Measurements from ENCODE around the gene RGMA.

DNA sequence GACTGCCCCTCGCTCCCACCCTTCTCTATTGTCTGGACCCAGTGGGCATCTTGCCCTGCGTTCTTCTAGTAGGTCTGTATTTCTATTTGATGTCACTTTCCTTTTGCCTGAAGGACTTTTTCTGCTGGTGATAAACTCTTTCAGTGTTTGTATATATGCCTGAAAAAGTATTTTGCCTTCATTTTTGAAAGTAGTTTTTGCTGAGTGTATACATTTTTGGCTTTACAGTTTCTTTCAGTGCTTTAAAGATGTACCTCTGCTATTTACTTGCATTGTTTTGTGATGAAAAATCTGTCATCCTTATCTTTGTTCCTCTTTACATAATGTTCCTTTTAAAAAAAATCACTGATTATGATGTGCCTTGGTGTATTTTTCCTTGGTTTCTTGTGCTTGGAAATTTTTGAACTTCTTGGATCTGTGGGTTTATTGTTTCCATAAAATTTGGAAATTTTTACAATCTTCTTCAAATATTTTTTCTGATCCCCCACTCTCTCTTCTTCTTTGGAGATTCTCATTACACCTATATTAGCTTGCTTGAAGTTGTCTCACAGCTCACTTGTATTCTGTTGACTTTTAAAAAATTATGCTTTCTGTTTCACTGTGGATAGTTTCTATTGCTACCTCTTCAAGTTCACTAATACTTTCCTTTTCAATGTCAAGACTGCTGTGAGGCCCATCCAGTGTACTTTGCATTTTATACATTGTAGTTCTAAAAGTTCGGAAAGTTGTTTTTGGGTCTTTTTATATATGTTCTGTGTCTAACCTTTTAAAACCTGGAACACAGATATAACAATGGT is 67.8 kb downstream of the RGMA start:
- TF ChIP-seq EZH2phosphoT487 (IDR thresholded peaks at IDR 0.05; ENCODE audit: borderline replicate concordance, low read depth, low read length): no peak
- TF ChIP-seq, protein P1, sequence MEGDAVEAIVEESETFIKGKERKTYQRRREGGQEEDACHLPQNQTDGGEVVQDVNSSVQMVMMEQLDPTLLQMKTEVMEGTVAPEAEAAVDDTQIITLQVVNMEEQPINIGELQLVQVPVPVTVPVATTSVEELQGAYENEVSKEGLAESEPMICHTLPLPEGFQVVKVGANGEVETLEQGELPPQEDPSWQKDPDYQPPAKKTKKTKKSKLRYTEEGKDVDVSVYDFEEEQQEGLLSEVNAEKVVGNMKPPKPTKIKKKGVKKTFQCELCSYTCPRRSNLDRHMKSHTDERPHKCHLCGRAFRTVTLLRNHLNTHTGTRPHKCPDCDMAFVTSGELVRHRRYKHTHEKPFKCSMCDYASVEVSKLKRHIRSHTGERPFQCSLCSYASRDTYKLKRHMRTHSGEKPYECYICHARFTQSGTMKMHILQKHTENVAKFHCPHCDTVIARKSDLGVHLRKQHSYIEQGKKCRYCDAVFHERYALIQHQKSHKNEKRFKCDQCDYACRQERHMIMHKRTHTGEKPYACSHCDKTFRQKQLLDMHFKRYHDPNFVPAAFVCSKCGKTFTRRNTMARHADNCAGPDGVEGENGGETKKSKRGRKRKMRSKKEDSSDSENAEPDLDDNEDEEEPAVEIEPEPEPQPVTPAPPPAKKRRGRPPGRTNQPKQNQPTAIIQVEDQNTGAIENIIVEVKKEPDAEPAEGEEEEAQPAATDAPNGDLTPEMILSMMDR (conservative IDR thresholded peaks at IDR 0.05; ENCODE audit: low read length): no peak

All from OCI-LY7 (cell line).